SU-DHL-6 (cell line): Measurements from ENCODE around the gene RAB43.

Experiments
- H2AFZ ChIP-seq: fragments of 200-600 bp; sonication (generic); 2 replicates; pipeline ENCODE4 v1.6.1; 2014; ENCODE audit warnings: low read depth, mild to moderate bottlenecking, moderate library complexity, mixed read lengths, antibody characterized with exemption, low read length; ENCODE audit not compliant: severe bottlenecking
- H3F3A ChIP-seq: fragments of 200-600 bp; shearing (Covaris generic); 2 replicates; pipeline ENCODE4 v1.6.0; 2016; ENCODE audit warnings: antibody characterized with exemption, mild to moderate bottlenecking; ENCODE audit not compliant: insufficient read depth
- H3K27ac ChIP-seq: fragments of 200-600 bp; sonication (generic); 2 replicates; pipeline ENCODE4 v1.5.1; 2016; ENCODE audit warnings: low read depth, mild to moderate bottlenecking, low read length, moderate library complexity, mixed read lengths
- H3K27me3 ChIP-seq: fragments of 200-600 bp; sonication (generic), shearing (Covaris generic); 2 replicates; pipeline ENCODE4 v1.6.0; 2014; ENCODE audit warnings: mild to moderate bottlenecking, low read length
- H3K36me3 ChIP-seq: fragments of 200-600 bp; sonication (generic); 2 replicates; pipeline ENCODE4 v1.6.1; 2014; ENCODE audit warnings: mild to moderate bottlenecking, low read length, mixed read lengths
- H3K4me2 ChIP-seq: fragments of 300-600, 200-600 bp; shearing (Covaris generic), sonication (generic); 2 replicates; pipeline ENCODE4 v1.6.0; 2014; ENCODE audit warnings: low read length, low read depth, mild to moderate bottlenecking; ENCODE audit not compliant: poor library complexity, severe bottlenecking
- H3K4me3 ChIP-seq: fragments of 200-600 bp; sonication (generic); 2 replicates; pipeline ENCODE4 v1.5.1; 2014; ENCODE audit warnings: antibody characterized with exemption, low read length, mild to moderate bottlenecking, mixed read lengths; ENCODE audit not compliant: insufficient read depth, poor library complexity, severe bottlenecking
- H3K79me2 ChIP-seq: fragments of 200-600 bp; sonication (generic); 2 replicates; pipeline ENCODE4 v1.6.1; 2014; ENCODE audit warnings: mild to moderate bottlenecking, low read length, moderate library complexity; ENCODE audit not compliant: insufficient read depth
- H3K9ac ChIP-seq: fragments of 200-600 bp; sonication (generic); 2 replicates; pipeline ENCODE4 v1.7.0; 2014; ENCODE audit warnings: mild to moderate bottlenecking, low read length
- H3K9me2 ChIP-seq: fragments of 200-600 bp; sonication (generic); replicated peaks from 2 replicates; pipeline ENCODE4 v1.6.1; 2014; ENCODE audit warnings: low read length; ENCODE audit not compliant: insufficient read depth
- H3K9me3 ChIP-seq: fragments of 200-600 bp; sonication (generic); 2 replicates; pipeline ENCODE4 v1.6.1; 2014; ENCODE audit warnings: low read length, mixed read lengths; ENCODE audit not compliant: insufficient read depth
- H4K20me1 ChIP-seq: fragments of 200-600 bp; sonication (generic); 2 replicates; pipeline ENCODE4 v1.6.1; 2014; ENCODE audit warnings: low read depth, mild to moderate bottlenecking, antibody characterized with exemption, low read length, moderate library complexity, mixed read lengths
- CTCF ChIP-seq: fragments of 200-600 bp; sonication (generic); IDR thresholded peaks from one replicate; pipeline ENCODE4 v1.5.1; 2017; ENCODE audit warnings: antibody characterized with exemption, mild to moderate bottlenecking, low read length, moderate library complexity; ENCODE audit not compliant: insufficient read depth, poor library complexity, severe bottlenecking
- EZH2phosphoT487 ChIP-seq: fragments of 200-600 bp; sonication (generic), shearing (Covaris generic); conservative IDR thresholded peaks from 2 replicates; pipeline ENCODE4 v1.6.1; 2018; ENCODE audit warnings: mild to moderate bottlenecking, antibody characterized with exemption, low read length, moderate library complexity, mixed read lengths

RAB43 gene

GRCh38 chr3:129045675-129046036 is 75.9 kb downstream of the RAB43 start:
- Histone ChIP-seq H3K9ac (no peak overlapping the region), H3K27ac (no peak overlapping the region), H3K9me2 (no peaks in the 10 kb centered on the region), H3K27me3 (0 out of 2 replicates have a peak, but pooled peaks cover 5% of the 10 kb centered on the region), H3K4me2 (no peak overlapping the region), H2AFZ (no peak overlapping the region), H3K9me3 (no peaks in the 10 kb centered on the region), H3K79me2 (no peaks in the 10 kb centered on the region), H3K36me3 (no peaks in the 10 kb centered on the region), H4K20me1 (no peaks in the 10 kb centered on the region), H3F3A (no peaks in the 10 kb centered on the region), H3K4me3 (no peak overlapping the region)
- no peak for TF ChIP-seq CTCF
- no peak for TF ChIP-seq EZH2phosphoT487

GRCh38 chr3:129040579-129041300 is 80.9 kb downstream of the RAB43 start:
- Histone ChIP-seq H3K27me3 (0 out of 2 replicates have a peak, but pooled peaks cover 5% of the 10 kb centered on the region), H3K27ac (no peak overlapping the region), H2AFZ (no peak overlapping the region), H3F3A (no peaks in the 10 kb centered on the region), H3K9me2 (no peaks in the 10 kb centered on the region), H3K79me2 (no peaks in the 10 kb centered on the region), H3K36me3 (no peaks in the 10 kb centered on the region), H3K4me3 (no peak overlapping the region), H3K4me2 (no peak overlapping the region), H4K20me1 (no peaks in the 10 kb centered on the region), H3K9ac (no peak overlapping the region), H3K9me3 (no peaks in the 10 kb centered on the region)
- TF ChIP-seq CTCF: no peak
- TF ChIP-seq EZH2phosphoT487: no peak

- Histone ChIP-seq H3K27ac (no peak overlapping the region), H3K9me3 (no peaks in the 10 kb centered on the region), H2AFZ (no peak overlapping the region), H3K4me3 (no peak overlapping the region), H3K27me3 (0 out of 2 replicates have a peak, but pooled peaks cover 5% of the 10 kb centered on the region), H3K9ac (no peak overlapping the region), H3K79me2 (no peaks in the 10 kb centered on the region), H3K9me2 (no peaks in the 10 kb centered on the region), H4K20me1 (no peaks in the 10 kb centered on the region), H3F3A (no peaks in the 10 kb centered on the region), H3K36me3 (no peaks in the 10 kb centered on the region), H3K4me2 (no peak overlapping the region)
- no peak for TF ChIP-seq EZH2phosphoT487
- TF ChIP-seq CTCF: no peak
Measured at GRCh38 chr3:129040039-129040336, 81.6 kb downstream of the RAB43 start.
